ENCODE measurements around the gene C2CD2. TPM values are rescaled to one million over a fixed set of nuclear protein-coding genes. Genes with fewer than 3 reads are reported as not detected.
"Not testable (repeated sequence)": the region's sequence is repeated elsewhere in the genome, so short reads cannot be mapped to it uniquely, and the experiment has no call there.

C2CD2 gene
- 6.9 TPM for polyA plus RNA-seq (2013, experiment 1 of 2)
- 8.1 TPM for polyA plus RNA-seq (2013, experiment 2 of 2)

- H3K27ac ChIP-seq (ENCODE audit: low read depth, low read length): no peak within 1 kb of the TSS
- WGBS: 5% methylated on average over 85 of the region's 85 CpGs
- H3K4me3 ChIP-seq (ENCODE audit: low read length): peak within 1 kb of the TSS; percentile 58
- H3K4me1 ChIP-seq (ENCODE audit: insufficient read depth, low read length): peaks cover 16% of the 10 kb centered on the region
- H3K9me3 ChIP-seq (ENCODE audit: insufficient read depth, low read depth, low read length): no peaks in the 10 kb centered on the region
- H3K27me3 ChIP-seq (ENCODE audit: insufficient read depth, low read length): peaks cover 24% of the 10 kb centered on the region
- H3K36me3 ChIP-seq (ENCODE audit: insufficient read depth, low read length): no peaks in the 10 kb centered on the region
- peak within 1 kb of the TSS; percentile 65 for H3K9ac ChIP-seq (ENCODE audit: low read depth, low read length)
Measured at GRCh38 chr21:41953831-41954653, at the start of gene C2CD2. Gene C2CD2 (minus strand): TSS chr21:41954018. CDS start chr21:41953648, 370 bp downstream.

- H3K36me3 ChIP-seq (ENCODE audit: insufficient read depth, low read length): peaks cover 36% of the 10 kb centered on the region
- H3K4me1 ChIP-seq (ENCODE audit: insufficient read depth, low read length): 0 out of 2 replicates have a peak, but pooled peaks cover 4% of the 10 kb centered on the region
- H3K4me3 ChIP-seq (ENCODE audit: low read length): no peak overlapping the region
- H3K27me3 ChIP-seq (ENCODE audit: insufficient read depth, low read length): no peaks in the 10 kb centered on the region
- 94% methylated on average over 4 of the region's 4 CpGs for WGBS
- H3K9me3 ChIP-seq (ENCODE audit: insufficient read depth, low read depth, low read length): no peaks in the 10 kb centered on the region
- H3K9ac ChIP-seq (ENCODE audit: low read depth, low read length): no peak overlapping the region
- H3K27ac ChIP-seq (ENCODE audit: low read depth, low read length): no peak overlapping the region
Measured at GRCh38 chr21:42003051-42003461, 49.2 kb upstream of the C2CD2 start.

GRCh38 chr21:42002421-42002958 is 48.7 kb upstream of the C2CD2 start:
- 96% methylated on average over 14 of the region's 14 CpGs for WGBS
- H3K9ac ChIP-seq (ENCODE audit: low read depth, low read length): no peak overlapping the region
- no peak overlapping the region for H3K27ac ChIP-seq (ENCODE audit: low read depth, low read length)
- no peaks in the 10 kb centered on the region for H3K27me3 ChIP-seq (ENCODE audit: insufficient read depth, low read length)
- no peaks in the 10 kb centered on the region for H3K9me3 ChIP-seq (ENCODE audit: insufficient read depth, low read depth, low read length)
- H3K4me1 ChIP-seq (ENCODE audit: insufficient read depth, low read length): 0 out of 2 replicates have a peak, but pooled peaks cover 4% of the 10 kb centered on the region
- H3K36me3 ChIP-seq (ENCODE audit: insufficient read depth, low read length): peaks cover 36% of the 10 kb centered on the region
- no peak overlapping the region for H3K4me3 ChIP-seq (ENCODE audit: low read length)

GRCh38 chr21:42001781-42002180 is 48.0 kb upstream of the C2CD2 start:
- Histone ChIP-seq H3K27me3 (ENCODE audit: insufficient read depth, low read length) (no peaks in the 10 kb centered on the region), H3K9me3 (ENCODE audit: insufficient read depth, low read depth, low read length) (peaks cover 2% of the 10 kb centered on the region; the same call in 1 of the 2 replicates), H3K4me3 (ENCODE audit: low read length) (no peak overlapping the region), H3K9ac (ENCODE audit: low read depth, low read length) (no peak overlapping the region), H3K36me3 (ENCODE audit: insufficient read depth, low read length) (peaks cover 41% of the 10 kb centered on the region), H3K27ac (ENCODE audit: low read depth, low read length) (no peak overlapping the region), H3K4me1 (ENCODE audit: insufficient read depth, low read length) (0 out of 2 replicates have a peak, but pooled peaks cover 4% of the 10 kb centered on the region)
- whole genome bisulfite sequencing: 96% methylated on average over 2 of the region's 2 CpGs

GRCh38 chr21:42000908-42001307 is 47.1 kb upstream of the C2CD2 start:
- no peak overlapping the region for H3K4me3 ChIP-seq (ENCODE audit: low read length)
- H3K27me3 ChIP-seq (ENCODE audit: insufficient read depth, low read length): no peaks in the 10 kb centered on the region
- peaks cover 10% of the 10 kb centered on the region for H3K9me3 ChIP-seq (ENCODE audit: insufficient read depth, low read depth, low read length)
- H3K9ac ChIP-seq (ENCODE audit: low read depth, low read length): no peak overlapping the region
- no peak overlapping the region for H3K27ac ChIP-seq (ENCODE audit: low read depth, low read length)
- WGBS: 96% methylated on average over 4 of the region's 4 CpGs
- 0 out of 2 replicates have a peak, but pooled peaks cover 4% of the 10 kb centered on the region for H3K4me1 ChIP-seq (ENCODE audit: insufficient read depth, low read length)
- H3K36me3 ChIP-seq (ENCODE audit: insufficient read depth, low read length): peaks cover 48% of the 10 kb centered on the region

GRCh38 chr21:41997657-41998056 is 43.8 kb upstream of the C2CD2 start:
- Histone ChIP-seq H3K9me3 (ENCODE audit: insufficient read depth, low read depth, low read length) (peaks cover 16% of the 10 kb centered on the region), H3K36me3 (ENCODE audit: insufficient read depth, low read length) (peaks cover 77% of the 10 kb centered on the region), H3K27me3 (ENCODE audit: insufficient read depth, low read length) (no peaks in the 10 kb centered on the region), H3K4me3 (ENCODE audit: low read length) (no peak overlapping the region), H3K27ac (ENCODE audit: low read depth, low read length) (no peak overlapping the region), H3K4me1 (ENCODE audit: insufficient read depth, low read length) (no peaks in the 10 kb centered on the region), H3K9ac (ENCODE audit: low read depth, low read length) (no peak overlapping the region)
- 93% methylated on average over 1 of the region's 1 CpG for WGBS

GRCh38 chr21:41995577-41995976 is 41.8 kb upstream of the C2CD2 start:
- 97% methylated on average over 3 of the region's 3 CpGs for WGBS
- H3K27ac ChIP-seq (ENCODE audit: low read depth, low read length): no peak overlapping the region
- H3K36me3 ChIP-seq (ENCODE audit: insufficient read depth, low read length): peaks cover 79% of the 10 kb centered on the region
- H3K4me1 ChIP-seq (ENCODE audit: insufficient read depth, low read length): no peaks in the 10 kb centered on the region
- no peak overlapping the region for H3K9ac ChIP-seq (ENCODE audit: low read depth, low read length)
- H3K27me3 ChIP-seq (ENCODE audit: insufficient read depth, low read length): no peaks in the 10 kb centered on the region
- H3K4me3 ChIP-seq (ENCODE audit: low read length): no peak overlapping the region
- H3K9me3 ChIP-seq (ENCODE audit: insufficient read depth, low read depth, low read length): peaks cover 16% of the 10 kb centered on the region

GRCh38 chr21:41994613-41995012 is 40.8 kb upstream of the C2CD2 start:
- not testable (repeated sequence) for H3K27ac ChIP-seq (ENCODE audit: low read depth, low read length); H3K27me3 ChIP-seq (ENCODE audit: insufficient read depth, low read length); H3K4me3 ChIP-seq (ENCODE audit: low read length); H3K9ac ChIP-seq (ENCODE audit: low read depth, low read length); H3K4me1 ChIP-seq (ENCODE audit: insufficient read depth, low read length)
- WGBS: 99% methylated on average over 4 of the region's 5 CpGs
- H3K9me3 ChIP-seq (ENCODE audit: insufficient read depth, low read depth, low read length): peaks cover 16% of the 10 kb centered on the region
- H3K36me3 ChIP-seq (ENCODE audit: insufficient read depth, low read length): peaks cover 73% of the 10 kb centered on the region

GRCh38 chr21:41993744-41994143 is 39.9 kb upstream of the C2CD2 start:
- H3K36me3 ChIP-seq (ENCODE audit: insufficient read depth, low read length): peaks cover 69% of the 10 kb centered on the region

GRCh38 chr21:41992576-41992975 is 38.8 kb upstream of the C2CD2 start:
- Histone ChIP-seq H3K27me3 (ENCODE audit: insufficient read depth, low read length) (no peaks in the 10 kb centered on the region), H3K27ac (ENCODE audit: low read depth, low read length) (no peak overlapping the region), H3K9me3 (ENCODE audit: insufficient read depth, low read depth, low read length) (peaks cover 16% of the 10 kb centered on the region), H3K4me3 (ENCODE audit: low read length) (no peak overlapping the region), H3K4me1 (ENCODE audit: insufficient read depth, low read length) (no peaks in the 10 kb centered on the region), H3K36me3 (ENCODE audit: insufficient read depth, low read length) (peaks cover 65% of the 10 kb centered on the region), H3K9ac (ENCODE audit: low read depth, low read length) (no peak overlapping the region)
- WGBS: 98% methylated on average over 15 of the region's 15 CpGs

More at GRCh38 chr21:41993744-41994143, 39.9 kb upstream of the C2CD2 start:
- H3K9me3 ChIP-seq (ENCODE audit: insufficient read depth, low read depth, low read length): peaks cover 16% of the 10 kb centered on the region
- no peak overlapping the region for H3K9ac ChIP-seq (ENCODE audit: low read depth, low read length)
- no peak overlapping the region for H3K27ac ChIP-seq (ENCODE audit: low read depth, low read length)
- H3K4me1 ChIP-seq (ENCODE audit: insufficient read depth, low read length): no peaks in the 10 kb centered on the region
- 96% methylated on average over 6 of the region's 6 CpGs for WGBS
- H3K27me3 ChIP-seq (ENCODE audit: insufficient read depth, low read length): no peaks in the 10 kb centered on the region
- H3K4me3 ChIP-seq (ENCODE audit: low read length): no peak overlapping the region

- Histone ChIP-seq H3K9ac (ENCODE audit: low read depth, low read length) (no peak overlapping the region), H3K9me3 (ENCODE audit: insufficient read depth, low read depth, low read length) (peaks cover 12% of the 10 kb centered on the region), H3K27me3 (ENCODE audit: insufficient read depth, low read length) (no peaks in the 10 kb centered on the region), H3K4me1 (ENCODE audit: insufficient read depth, low read length) (no peaks in the 10 kb centered on the region), H3K27ac (ENCODE audit: low read depth, low read length) (no peak overlapping the region), H3K36me3 (ENCODE audit: insufficient read depth, low read length) (peaks cover 58% of the 10 kb centered on the region), H3K4me3 (ENCODE audit: low read length) (no peak overlapping the region)
- WGBS: 97% methylated on average over 16 of the region's 16 CpGs
Measured at GRCh38 chr21:41991659-41992058, 37.8 kb upstream of the C2CD2 start.

All from HUES64 (cell line).